ENCODE data around the gene IL6ST.

IL6ST gene

DNA sequence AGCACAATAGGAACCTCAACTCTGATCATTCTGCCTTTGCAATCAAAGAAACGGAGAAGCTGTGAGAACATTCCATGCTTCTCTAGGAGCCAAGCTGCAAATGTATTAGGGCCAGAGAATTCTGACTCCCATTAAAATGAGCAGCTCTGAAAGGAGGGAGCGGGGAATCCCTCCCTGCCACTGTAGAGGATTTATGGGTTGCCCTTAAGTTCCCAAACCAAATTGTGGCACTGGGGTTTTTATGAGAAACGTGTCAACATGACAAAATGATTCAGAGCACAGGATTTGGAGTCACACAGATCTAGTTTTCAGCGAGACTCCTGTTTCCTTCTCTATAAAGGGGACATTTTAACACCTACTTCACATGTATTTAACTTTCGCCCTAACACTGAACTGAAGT, 1.8 kb downstream of the IL6ST start (continued):
- TF ChIP-seq, protein P1, sequence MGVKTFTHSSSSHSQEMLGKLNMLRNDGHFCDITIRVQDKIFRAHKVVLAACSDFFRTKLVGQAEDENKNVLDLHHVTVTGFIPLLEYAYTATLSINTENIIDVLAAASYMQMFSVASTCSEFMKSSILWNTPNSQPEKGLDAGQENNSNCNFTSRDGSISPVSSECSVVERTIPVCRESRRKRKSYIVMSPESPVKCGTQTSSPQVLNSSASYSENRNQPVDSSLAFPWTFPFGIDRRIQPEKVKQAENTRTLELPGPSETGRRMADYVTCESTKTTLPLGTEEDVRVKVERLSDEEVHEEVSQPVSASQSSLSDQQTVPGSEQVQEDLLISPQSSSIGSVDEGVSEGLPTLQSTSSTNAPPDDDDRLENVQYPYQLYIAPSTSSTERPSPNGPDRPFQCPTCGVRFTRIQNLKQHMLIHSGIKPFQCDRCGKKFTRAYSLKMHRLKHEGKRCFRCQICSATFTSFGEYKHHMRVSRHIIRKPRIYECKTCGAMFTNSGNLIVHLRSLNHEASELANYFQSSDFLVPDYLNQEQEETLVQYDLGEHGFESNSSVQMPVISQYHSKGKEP (tag by site-specific recombination; IDR thresholded peaks at IDR 0.05) = 0 out of 2 replicates have a peak, but pooled peaks have one; percentile 29
- TF ChIP-seq ZNF561 (tag by site-specific recombination; IDR thresholded peaks at IDR 0.05; ENCODE audit: borderline replicate concordance) (peak; percentile 70; the same call in 1 of the 2 replicates), IKZF3 (tag by site-specific recombination; IDR thresholded peaks at IDR 0.05) (peak; percentile 61; the same call in 1 of the 2 replicates), EGR2 (tag by site-specific recombination; IDR thresholded peaks at IDR 0.05; ENCODE audit: low read depth) (no peak), YY2 (tag by site-specific recombination; IDR thresholded peaks at IDR 0.05) (no peak), ZNF596 (tag by site-specific recombination; IDR thresholded peaks at IDR 0.05) (peak; percentile 51; the same call in 1 of the 2 replicates), ZNF394 (tag by site-specific recombination; IDR thresholded peaks at IDR 0.05; ENCODE audit: borderline replicate concordance) (peak; percentile 85; the same call in 1 of the 2 replicates), ZNF214 (tag by site-specific recombination; IDR thresholded peaks at IDR 0.05; ENCODE audit: borderline replicate concordance) (no peak), ZNF211 (tag by site-specific recombination; IDR thresholded peaks at IDR 0.05; ENCODE audit: low read depth) (no peak), KLF10 (tag by site-specific recombination; IDR thresholded peaks at IDR 0.05) (no peak), ZNF843 (tag by site-specific recombination; IDR thresholded peaks at IDR 0.05) (peak; percentile 87), ZNF169 (tag by site-specific recombination; IDR thresholded peaks at IDR 0.05) (no peak), HOXD13 (CRISPR knock-in tag; IDR thresholded peaks at IDR 0.05; ENCODE audit: borderline replicate concordance) (no peak), RBAK (tag by site-specific recombination; IDR thresholded peaks at IDR 0.05) (no peak), ZNF776 (tag by site-specific recombination; IDR thresholded peaks at IDR 0.05; ENCODE audit: borderline replicate concordance) (no peak), ZNF585B (tag by site-specific recombination; IDR thresholded peaks at IDR 0.05) (no peak), SCRT2 (tag by site-specific recombination; IDR thresholded peaks at IDR 0.05) (no peak), ZFHX2 (tag by site-specific recombination; conservative IDR thresholded peaks at IDR 0.05) (no peak), ZBTB7A (tag by site-specific recombination; IDR thresholded peaks at IDR 0.05; ENCODE audit: low read depth) (no peak), ZIC2 (tag by site-specific recombination; IDR thresholded peaks at IDR 0.05) (no peak), ZNF792 (tag by site-specific recombination; IDR thresholded peaks at IDR 0.05) (no peak), ZNF768 (tag by site-specific recombination; IDR thresholded peaks at IDR 0.05) (no peak)
- TF ChIP-seq, protein P2, sequence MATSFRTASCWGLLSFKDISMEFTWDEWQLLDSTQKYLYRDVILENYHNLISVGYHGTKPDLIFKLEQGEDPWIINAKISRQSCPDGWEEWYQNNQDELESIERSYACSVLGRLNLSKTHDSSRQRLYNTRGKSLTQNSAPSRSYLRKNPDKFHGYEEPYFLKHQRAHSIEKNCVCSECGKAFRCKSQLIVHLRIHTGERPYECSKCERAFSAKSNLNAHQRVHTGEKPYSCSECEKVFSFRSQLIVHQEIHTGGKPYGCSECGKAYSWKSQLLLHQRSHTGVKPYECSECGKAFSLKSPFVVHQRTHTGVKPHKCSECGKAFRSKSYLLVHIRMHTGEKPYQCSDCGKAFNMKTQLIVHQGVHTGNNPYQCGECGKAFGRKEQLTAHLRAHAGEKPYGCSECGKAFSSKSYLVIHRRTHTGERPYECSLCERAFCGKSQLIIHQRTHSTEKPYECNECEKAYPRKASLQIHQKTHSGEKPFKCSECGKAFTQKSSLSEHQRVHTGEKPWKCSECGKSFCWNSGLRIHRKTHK (tag by site-specific recombination; IDR thresholded peaks at IDR 0.05) = no peak
- TF ChIP-seq, protein P3, sequence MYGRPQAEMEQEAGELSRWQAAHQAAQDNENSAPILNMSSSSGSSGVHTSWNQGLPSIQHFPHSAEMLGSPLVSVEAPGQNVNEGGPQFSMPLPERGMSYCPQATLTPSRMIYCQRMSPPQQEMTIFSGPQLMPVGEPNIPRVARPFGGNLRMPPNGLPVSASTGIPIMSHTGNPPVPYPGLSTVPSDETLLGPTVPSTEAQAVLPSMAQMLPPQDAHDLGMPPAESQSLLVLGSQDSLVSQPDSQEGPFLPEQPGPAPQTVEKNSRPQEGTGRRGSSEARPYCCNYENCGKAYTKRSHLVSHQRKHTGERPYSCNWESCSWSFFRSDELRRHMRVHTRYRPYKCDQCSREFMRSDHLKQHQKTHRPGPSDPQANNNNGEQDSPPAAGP (tag by site-specific recombination; IDR thresholded peaks at IDR 0.05) = 0 out of 2 replicates have a peak, but pooled peaks have one; percentile 18
- TF ChIP-seq, protein P4, sequence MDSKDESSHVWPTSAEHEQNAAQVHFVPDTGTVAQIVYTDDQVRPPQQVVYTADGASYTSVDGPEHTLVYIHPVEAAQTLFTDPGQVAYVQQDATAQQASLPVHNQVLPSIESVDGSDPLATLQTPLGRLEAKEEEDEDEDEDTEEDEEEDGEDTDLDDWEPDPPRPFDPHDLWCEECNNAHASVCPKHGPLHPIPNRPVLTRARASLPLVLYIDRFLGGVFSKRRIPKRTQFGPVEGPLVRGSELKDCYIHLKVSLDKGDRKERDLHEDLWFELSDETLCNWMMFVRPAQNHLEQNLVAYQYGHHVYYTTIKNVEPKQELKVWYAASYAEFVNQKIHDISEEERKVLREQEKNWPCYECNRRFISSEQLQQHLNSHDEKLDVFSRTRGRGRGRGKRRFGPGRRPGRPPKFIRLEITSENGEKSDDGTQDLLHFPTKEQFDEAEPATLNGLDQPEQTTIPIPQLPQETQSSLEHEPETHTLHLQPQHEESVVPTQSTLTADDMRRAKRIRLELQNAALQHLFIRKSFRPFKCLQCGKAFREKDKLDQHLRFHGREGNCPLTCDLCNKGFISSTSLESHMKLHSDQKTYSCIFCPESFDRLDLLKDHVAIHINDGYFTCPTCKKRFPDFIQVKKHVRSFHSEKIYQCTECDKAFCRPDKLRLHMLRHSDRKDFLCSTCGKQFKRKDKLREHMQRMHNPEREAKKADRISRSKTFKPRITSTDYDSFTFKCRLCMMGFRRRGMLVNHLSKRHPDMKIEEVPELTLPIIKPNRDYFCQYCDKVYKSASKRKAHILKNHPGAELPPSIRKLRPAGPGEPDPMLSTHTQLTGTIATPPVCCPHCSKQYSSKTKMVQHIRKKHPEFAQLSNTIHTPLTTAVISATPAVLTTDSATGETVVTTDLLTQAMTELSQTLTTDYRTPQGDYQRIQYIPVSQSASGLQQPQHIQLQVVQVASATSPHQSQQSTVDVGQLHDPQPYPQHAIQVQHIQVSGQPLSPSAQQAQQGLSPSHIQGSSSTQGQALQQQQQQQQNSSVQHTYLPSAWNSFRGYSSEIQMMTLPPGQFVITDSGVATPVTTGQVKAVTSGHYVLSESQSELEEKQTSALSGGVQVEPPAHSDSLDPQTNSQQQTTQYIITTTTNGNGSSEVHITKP (tag by site-specific recombination; IDR thresholded peaks at IDR 0.05) = no peak

All from HEK293 (cell line).